HG03139 (cell line): Measurements from ENCODE around the gene SEMA6C.

Source experiments
- ATAC-seq: cut with Tn5 transposase; IDR thresholded peaks from one replicate; pipeline ENCODE4 v1.9.1; 2021; ENCODE audit not compliant: unreplicated experiment

Gene SEMA6C

DNA sequence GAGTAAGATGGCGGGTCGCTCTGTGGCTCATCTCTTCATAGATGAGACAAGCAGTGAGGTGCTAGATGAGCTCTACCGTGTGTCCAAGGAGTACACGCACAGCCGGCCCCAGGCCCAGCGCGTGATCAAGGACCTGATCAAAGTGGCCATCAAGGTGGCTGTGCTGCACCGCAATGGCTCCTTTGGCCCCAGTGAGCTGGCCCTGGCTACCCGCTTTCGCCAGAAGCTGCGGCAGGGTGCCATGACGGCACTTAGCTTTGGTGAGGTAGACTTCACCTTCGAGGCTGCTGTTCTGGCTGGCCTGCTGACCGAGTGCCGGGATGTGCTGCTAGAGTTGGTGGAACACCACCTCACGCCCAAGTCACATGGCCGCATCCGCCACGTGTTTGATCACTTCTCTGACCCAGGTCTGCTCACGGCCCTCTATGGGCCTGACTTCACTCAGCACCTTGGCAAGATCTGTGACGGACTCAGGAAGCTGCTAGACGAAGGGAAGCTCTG lies 12.4 kb upstream of the SEMA6C start:
- no peak for ATAC-seq

DNA sequence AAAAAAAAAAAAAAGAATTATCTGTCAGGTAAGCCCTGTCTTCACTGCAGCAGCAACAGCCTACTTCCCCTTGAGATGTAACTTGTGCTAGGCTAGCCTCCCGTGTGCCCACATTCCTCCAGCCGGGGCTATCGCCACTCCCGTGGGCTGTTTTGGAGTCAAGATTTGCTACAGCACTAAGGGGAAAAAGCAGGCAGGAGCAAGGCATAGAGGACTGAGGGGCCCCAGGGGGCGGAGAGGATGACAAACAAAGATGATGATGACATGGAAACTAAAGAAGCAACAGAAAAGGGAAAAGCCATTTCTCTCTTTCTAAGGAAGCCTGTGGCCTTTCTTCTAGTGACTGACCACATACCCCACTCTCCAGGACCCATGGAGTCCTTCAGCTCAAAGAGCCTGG lies 11.9 kb upstream of the SEMA6C start:
- no peak for ATAC-seq

DNA sequence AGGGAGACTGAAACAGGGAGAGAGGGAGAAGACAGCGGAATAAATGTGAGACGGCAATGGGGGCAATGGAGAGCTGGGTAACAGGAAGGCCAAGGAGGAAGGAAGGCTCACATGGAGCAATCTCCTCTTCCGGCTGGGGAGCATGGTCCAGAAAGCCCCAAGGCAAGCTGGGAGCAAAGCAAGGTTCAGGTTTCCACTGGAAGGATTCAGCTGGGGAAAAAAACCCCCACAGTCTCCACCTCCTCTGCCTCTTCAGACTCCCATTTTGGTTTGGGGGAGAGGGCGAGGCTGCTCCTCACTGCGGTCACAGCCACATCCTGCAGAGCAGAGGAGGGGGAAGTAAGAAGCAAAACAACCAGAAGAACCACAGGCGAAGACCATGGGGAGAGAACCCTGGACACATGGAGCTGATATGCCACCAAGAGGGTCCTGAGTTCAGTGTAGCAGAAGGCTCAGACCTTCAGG lies 10.7 kb upstream of the SEMA6C start:
- peak; percentile 51 for ATAC-seq

DNA sequence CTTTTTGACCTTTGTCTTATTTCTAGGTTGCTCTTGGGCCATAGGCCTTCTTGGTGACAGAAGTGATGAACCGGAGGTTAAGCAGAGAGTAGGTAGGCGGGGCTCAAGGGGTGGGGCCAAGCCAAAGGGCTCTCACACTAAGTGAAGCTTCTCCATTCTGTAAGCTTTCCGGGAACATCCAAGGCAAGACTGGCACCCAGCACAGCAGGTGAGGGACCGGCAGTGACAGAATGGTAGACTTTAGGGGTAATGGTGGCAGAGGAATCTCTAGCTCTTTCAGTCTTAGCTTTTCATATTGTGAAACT lies 10.0 kb upstream of the SEMA6C start, which contains the start of gene TNFAIP8L2:
Gene TNFAIP8L2 (plus strand): TSS at position 135 of the 305 bp plus-strand sequence. CDS start 2,049 bp downstream, outside the sequence.
- peak; percentile 53 for ATAC-seq

DNA sequence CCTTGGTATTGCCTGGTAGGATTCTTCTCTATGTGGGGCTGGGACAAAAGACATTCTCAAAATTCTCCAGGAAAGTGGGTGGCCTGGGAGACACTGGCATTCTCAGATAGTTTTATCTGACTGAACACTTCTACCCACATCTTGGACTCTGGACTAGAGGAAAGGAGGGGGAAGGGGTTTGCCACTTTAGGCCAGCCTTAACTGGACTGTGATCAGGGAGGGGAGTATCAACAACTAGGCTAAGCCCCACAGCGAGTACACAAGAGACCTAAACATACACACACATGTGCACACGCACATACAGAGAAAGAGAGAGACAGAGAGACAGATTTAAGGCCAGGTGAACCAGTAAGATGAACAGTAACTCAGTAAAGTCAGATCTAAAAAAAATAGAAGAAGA lies 1.2 kb upstream of the SEMA6C start:
- ATAC-seq: no peak

DNA sequence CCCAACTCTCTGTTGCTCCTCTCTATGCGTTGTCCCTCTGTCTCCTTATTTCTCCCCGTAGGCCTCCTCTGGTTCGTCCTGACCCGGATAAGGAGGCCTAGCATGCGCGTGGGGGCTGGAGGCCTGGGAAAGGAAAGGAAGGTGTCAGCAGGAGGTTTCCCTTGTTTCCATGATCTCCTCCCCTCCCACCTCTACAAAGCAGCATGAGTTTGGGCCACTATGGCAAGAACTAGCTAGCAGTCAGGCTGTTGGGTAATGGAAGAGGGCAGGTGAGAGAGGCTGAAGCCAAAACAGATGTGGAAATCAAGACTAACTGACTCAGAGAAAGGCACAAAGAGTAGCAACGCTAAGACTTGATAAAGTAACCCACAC lies 687 bp upstream of the SEMA6C start:
- ATAC-seq: no peak

DNA sequence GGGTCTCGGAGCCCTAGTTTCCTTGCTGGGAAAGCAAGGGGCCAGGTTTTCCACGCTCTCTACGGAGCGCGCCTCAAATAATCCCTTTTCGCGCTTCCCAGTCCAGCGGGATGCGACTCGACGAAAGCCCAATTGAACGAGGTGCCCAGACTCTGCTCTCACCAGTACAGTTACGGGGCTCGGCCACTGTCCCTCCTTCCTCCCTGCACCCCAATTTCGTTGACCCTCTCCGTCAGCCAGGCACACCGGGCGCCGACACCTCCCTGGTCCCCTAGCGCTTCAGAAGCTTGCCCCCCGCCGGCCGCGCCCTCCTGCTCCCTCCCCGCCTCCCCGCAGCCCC lies 389 bp downstream of the SEMA6C start:
- no peak for ATAC-seq

DNA sequence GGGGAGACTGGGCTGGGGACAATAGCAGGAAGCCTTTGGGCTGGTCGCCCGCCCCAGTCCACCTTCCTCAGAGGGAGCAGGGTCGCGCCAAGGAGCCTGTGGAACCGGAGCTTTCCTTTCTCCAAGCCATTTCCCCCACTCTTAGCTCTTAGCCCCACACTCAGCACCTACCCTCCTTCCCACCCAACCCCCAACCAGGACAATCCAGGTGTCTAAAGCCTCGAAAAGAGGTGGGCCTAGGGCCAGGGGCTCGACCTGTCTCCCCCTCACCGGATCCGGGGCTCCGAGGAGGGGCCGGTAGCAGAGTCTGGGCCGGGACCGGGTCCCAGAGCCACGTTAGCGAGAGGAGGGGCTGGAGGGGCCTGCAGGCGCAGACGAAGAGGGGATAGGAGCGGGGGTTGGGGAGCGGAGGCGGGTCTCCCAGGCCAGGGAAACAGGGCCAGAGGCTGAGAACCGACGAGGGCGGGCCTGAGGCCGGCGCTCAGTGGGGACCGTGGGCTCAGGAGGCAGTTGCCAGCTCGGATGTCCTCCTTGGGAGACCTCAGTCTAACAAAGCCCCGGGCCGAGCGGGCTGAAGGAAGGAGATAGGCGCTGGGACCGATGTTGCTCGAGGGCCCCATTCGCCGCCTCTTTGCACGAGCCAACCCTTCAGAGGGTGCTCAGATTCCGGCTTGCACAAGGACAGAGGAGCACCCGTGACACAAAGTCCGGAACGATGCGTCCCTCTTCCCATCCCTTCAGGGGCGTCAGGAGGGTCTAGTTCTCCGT lies 943 bp downstream of the SEMA6C start:
- no peak for ATAC-seq

DNA sequence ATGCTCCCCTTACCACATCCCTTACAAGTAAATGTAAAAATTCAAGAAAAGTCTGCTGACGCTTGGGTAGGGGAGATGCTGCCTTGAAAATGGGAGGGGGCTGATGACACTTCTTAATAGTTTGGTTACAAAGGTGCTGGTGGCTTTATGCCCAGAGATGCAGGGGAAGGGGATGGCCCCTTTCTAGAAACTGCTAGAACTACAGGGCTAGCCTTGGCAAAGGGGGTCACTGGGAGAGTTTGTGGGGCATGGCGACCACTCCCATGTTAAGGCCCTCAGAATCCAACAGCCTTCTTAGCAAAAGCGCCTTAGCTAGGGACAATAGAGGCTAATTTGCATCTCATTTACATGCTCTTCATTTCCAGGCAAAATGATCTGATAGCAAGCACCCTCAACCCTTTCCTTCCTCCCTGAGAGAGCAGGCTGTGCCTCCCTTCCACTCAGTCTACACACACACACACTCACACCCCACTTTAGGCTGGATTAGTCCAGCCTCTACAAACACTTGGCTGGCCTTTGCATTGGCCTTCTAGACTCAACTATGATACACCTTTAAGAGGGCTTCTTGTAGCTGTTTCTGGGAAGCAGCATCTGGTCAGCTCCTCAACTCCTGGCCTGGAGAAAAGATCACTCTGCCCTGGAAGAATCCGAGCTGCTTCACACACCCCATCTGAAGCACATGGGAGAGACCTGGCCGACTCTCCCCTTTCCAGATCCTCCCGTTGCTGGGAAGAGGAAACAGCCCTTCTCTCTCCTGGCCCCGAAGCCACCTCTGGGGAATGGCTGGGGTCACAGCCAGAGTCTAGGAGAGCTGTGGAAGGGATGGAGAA lies 1.7 kb downstream of the SEMA6C start:
- no peak for ATAC-seq

DNA sequence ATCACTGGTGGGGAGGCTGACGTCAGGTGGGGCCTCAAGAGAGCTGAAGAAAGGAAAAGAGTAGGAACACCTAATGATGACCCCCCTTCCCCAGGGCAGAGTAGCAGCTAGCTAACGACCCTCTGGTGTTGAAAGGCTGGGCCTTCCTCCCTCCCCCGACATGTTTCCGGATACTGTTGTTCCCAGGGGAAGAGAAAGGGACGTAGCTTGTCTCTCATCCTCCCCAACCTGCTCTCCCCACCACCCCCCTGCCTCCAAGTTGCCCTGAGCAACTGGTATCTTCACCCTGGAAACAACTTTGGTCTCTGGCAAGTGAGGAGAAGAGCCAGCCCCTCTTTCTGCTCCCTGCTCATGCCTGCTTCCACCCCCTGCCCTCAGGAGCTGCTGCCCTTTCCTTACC lies 2.4 kb downstream of the SEMA6C start:
- ATAC-seq: no peak

DNA sequence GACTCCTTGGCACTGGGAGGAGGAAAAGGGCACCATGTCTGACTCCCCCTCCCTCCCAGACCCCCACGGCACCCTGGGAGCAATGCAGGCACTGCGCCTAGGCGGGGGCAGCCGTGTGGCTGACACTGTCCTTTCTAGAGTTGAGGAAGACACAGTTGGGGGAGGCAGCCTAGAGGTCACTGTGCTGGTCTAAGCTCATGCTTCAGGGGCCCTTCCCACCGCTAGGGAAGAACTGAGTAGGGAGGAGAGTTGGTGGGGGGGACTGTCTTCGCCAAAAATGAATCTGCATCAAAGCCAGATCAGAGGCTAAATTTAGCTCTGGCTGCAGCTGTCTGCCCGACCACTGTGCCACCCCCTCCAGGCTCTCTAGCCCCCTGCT lies 3.4 kb downstream of the SEMA6C start:
- no peak for ATAC-seq

DNA sequence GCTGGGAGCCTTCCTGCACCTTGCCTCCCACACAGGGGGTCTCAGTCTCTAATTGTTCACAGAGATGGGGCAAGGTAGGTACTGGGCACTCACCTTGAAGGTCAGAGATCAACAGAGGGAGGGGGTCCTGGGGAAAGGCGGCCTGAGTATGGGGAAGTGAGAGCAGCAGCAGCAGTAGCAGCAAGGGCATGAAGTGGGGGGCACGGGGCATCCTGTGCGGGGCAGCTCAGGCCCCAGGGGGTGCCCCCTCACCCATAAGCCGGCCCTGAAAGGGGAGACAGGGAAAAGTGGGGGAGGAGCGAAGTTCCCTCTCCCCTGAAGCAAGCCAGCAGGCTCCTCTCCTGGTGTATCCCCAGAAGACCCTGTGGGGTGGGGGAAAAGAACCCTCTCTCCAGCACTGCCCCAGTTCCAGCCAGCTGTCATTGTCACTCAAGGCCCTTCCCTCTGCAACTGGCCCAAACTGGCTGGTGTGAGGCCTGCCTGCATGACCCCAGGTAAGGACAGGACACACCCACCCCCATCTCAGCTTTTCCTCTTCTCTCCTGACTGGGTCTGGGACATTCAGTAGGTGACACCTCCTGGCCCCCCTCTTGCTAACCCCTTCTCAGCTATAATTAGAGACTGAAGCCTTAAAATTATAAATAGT lies 3.9 kb downstream of the SEMA6C start:
- ATAC-seq: no peak

DNA sequence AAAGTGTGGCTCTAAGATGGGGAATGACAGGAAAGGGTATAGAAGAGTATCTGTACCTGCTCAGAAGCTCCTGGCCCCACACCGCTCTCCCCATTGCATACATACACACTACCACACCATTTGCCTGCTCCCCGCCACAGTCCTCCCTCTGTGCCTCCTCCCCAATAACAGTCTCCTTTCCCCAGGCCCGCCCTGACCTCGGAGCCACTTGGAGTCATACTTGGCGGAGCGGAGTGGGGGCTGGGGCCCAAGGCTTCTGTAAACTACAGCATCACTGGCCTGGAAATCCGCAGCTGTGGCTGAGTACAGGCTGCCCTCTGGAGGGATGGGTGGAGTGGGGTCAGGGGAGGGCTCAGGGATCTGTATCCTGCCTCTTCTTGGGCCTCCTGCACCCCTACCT lies 8.6 kb downstream of the SEMA6C start:
- ATAC-seq: no peak

DNA sequence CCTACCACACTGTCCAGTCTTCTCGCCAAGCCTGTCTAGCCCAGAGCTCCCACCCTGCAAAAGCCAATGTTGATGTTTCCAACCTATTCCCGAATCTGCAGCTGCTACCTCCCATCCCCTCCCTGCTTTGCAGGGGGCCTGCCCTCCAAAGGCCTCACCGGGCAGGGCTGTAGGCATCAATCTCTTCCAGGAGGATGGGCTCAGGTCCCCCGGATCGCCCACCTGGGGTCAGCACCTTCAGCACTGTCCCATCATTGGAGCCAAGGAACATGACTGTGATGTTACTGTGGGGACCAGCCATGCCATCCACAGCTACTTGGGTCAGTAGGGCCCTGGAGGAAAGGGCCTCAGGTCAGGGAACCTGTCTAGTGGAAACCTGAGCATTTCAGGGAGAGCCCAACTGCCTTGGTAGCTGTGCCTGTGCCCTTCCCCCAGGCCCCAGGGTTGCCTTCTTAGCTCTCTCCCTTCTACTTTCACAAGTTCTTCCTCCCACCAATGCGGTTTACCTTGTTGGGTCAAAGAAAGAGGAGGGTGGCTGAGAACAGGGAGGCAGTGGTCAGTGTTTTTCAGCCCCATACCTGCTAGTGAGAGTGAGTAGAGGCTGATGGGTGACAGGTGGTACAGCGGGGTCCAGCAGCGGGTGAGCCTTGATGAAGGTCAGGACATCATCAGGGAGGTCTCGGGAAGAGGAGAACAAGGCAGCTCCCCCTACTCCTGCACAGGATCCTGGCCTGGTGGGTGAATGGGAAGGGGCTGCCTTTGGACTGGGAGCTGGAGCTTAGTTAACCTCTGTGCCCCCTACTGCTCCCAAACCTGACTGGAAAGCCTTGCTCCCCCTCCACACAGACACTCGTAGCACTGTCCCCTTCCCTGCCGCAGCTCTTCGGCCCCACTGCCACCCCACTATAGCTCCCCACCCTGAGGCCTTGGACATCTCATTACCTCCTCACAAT lies 10.7 kb downstream of the SEMA6C start:
- ATAC-seq: no peak

DNA sequence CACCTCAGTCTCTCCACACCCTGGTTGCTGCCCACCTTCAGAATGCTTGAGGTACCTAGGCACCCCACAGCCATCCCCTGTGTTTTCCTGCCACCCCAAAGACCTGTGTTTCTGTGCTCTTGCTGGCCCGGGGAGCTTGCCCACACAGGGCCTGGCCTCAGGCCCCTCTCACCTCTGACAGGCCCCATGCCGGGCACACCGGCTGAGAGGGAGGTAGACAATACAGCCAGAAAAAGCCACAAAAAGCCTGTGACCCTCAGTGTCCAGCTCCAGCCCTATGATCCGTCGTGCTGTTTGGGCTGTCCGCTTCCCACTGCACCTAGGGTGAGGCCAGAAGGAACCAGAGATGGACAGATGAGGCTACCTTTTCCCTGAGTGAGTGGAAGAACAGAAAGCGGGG lies 11.4 kb downstream of the SEMA6C start:
- no peak for ATAC-seq

DNA sequence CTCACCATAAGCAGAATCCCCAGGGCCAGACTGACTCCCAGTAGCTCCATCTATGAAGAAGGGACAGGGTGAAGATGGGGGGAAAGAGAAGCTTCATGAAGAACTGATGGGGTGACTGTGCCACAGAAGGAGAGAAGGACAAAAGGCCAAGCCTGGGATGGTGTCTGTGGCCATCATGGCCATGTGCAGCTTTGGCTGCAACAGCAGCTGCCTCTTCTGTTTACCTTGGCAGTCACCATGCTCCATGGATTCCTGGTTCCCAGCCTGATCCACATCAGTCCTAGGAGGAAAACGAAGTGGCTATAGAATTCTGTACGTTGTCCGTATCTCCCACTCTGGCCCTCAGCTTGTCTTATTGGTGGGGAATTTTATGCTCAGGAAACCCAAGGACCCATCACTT lies 12.0 kb downstream of the SEMA6C start:
- ATAC-seq: no peak

DNA sequence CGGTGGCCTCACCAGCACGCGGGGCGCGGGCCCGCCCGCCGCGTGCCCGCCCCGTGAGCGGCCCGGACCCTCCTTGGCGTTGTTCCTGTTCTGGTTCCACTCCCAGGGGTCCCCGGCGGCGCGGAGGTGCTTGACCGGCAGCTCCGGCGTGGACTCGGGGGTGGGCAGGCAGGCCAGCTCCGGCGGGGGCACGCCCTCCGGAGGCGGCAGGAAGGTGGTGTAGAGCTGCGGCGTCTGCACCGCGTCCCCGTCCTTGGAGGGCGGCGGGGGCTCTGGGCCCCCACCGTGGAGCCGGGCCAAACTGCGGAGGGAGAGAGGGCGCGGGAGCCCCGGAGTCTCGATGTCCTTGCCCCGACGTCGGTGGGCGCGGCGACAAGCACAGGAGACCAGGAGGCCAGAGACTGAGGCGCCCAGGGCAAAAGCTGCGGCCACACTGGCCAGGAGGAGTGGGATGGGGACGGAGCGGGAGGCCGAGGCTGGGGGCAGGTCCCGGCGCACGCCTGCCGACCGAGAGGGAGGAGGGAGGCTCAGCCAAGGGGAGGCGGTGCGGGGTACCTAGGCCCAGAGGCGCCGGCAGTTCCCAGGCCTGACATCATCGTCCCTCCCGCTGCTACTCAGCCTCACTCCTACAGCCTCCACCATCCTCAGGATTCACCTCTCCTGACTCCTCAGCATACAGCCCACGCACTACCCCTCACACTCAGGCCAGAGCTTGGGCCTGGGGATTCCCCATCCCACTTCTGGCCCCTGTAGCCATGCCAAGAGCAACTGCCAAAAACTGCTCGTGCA lies 13.2 kb downstream of the SEMA6C start:
- no peak for ATAC-seq

DNA sequence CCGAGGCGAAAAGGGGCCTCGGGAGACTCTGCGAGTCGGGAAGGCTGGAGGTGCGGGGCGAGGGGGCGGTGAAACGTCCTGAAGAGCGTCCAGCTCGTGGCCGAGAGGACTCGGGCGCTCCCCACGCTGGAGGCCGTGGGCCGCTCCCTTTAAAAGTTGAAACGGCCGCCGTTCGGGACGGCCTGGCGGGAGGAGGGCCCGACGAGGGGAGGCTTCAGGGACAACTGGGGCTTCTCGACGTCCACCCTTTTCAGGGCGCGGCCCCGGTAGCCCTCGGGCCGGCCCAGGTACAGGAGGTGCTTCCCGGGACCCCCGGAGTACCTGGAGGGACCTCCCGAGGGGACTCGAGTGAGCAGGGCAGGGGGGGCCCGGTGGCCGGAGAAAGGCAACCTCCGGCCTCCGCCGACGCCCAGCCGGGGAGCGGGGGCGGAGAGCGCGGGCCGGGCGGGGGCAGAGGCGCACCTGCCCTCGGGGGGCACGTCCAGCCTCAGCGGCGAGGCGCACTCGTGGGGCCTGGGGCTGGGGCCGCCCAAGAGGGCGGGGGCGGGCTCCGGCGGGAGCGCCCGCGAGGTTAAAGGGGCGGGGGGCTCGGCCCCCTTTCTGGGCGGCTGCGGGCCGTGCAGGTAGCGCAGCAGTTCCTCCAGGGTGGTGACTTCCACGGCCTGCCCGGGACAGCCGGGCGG lies 14.0 kb downstream of the SEMA6C start:
- ATAC-seq: no peak

DNA sequence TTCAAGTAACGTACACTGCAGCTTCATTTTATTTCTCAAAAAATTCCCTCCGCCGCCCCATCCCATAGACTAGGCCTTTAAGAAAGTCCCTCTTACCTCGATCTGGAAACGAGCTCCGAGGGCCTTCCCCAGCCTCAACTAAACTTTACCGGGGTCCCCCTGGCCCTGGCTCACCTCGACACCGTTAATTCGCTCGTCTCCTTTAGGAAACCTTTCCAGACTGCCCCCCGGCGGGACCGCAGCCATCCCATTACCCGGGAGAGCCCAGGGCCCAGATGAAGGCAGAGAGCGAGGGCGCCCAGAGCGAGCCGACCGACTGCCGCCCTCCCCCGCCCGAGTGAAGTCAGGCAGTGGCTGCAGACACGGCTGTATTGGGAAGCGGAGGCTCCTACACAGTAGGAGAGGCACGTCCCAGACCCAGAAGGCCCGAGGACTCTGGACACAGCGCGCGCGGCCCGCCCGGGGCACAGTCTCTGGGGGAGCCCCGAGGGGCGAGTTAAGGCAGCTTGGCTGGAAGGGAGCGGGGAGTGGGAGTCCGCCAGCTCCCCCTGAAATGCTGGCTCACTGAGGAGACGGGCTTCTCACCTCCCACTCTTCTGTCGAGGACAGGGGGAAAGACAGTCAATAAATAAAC lies 14.6 kb downstream of the SEMA6C start:
- no peak for ATAC-seq
